Stimulated activated CD8-positive, alpha-beta memory T cell treated with anti-CD3 and anti-CD28 coated beads, Interleukin-7, amount 100 ng/mL, for 24 hours (primary cell): ENCODE data around the gene TMEM63B.
"Not testable (repeated sequence)": the region's sequence is repeated elsewhere in the genome, so short reads cannot be mapped to it uniquely, and the experiment has no call there.

ENCODE experiments used
- DNase-seq: peaks from one replicate; pipeline ENCODE4 v3.0.0-alpha.2; 2020; ENCODE audit warnings: low read depth

TMEM63B gene

GRCh38 chr6:44144536-44144935 lies 17.2 kb downstream of the TMEM63B start:
- DNase-seq: not testable (repeated sequence)

- DNase-seq: no peak
Observed at GRCh38 chr6:44145839-44146238, 18.5 kb downstream of the TMEM63B start.

- no peak for DNase-seq
Observed at GRCh38 chr6:44146685-44147084, 19.3 kb downstream of the TMEM63B start.

DNA sequence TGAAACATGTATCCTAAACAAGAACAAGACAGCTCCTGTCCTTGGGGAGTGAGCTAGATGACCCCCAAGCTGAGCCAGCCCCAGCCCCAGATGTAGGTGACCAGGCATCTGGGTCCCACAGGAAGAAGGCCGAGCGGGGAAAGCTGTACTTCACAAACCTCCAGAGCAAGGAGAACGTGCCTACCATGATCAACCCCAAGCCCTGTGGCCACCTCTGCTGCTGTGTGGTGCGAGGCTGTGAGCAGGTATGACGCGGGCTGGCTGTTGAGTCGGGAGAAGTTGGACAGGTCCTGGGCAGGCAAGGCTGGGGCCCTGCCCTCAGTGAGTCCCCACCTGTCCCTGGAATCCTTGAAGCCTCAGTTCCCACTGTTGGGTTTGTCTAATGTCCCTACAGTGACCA lies 19.9 kb downstream of the TMEM63B start:
- DNase-seq: no peak

GRCh38 chr6:44148306-44148705 lies 21.0 kb downstream of the TMEM63B start:
- no peak for DNase-seq

DNA sequence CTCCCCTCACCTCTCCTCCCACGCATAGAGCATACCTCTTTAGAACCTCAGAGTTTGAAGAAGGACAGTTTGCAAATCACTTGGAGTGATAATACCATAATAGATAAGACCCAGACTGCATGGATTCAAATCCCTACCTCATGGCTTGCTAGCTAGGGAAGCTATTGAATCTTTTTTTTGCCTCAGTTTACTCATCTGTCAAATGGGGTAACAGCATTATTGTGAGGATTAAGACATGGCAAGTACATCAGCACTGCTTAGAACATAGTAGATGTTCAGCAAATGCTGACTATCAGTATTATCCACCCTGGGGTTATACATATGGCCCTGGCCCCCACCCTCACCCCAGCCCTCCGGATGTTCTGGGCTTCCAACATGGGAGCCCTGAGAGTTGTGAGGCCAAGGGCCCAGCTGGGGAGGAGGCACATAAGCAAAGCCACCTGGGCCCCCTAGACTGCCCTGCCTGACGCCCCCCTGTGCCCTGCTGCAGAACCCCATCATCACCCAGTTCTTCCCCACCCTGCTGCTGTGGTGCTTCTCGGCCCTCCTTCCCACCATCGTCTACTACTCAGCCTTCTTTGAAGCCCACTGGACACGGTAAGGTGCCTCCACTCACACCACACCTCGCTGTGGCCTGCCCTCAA lies 22.1 kb downstream of the TMEM63B start:
- DNase-seq: no peak

GRCh38 chr6:44150317-44150917 lies 23.1 kb downstream of the TMEM63B start:
- DNase-seq: no peak

- DNase-seq: peak; percentile 61
Observed at GRCh38 chr6:44151348-44152108, 24.2 kb downstream of the TMEM63B start.

DNA sequence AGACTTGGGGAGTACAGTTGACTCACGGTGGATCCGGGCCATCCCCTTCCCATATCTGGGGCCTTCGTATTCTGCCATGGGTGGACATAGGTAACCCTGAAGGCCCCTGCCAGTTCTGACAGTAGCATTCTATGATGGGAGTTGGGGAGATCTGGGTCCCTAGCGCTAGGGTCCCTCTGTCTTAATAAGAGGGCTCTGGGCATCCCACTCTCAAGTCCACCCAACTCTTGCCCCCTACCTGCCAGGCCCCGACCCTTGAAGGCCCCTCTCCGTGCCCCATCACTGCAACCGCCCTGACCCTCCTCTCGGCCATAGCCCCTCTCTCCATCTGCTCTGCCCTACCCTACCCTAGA lies 24.7 kb downstream of the TMEM63B start:
- DNase-seq: no peak

DNA sequence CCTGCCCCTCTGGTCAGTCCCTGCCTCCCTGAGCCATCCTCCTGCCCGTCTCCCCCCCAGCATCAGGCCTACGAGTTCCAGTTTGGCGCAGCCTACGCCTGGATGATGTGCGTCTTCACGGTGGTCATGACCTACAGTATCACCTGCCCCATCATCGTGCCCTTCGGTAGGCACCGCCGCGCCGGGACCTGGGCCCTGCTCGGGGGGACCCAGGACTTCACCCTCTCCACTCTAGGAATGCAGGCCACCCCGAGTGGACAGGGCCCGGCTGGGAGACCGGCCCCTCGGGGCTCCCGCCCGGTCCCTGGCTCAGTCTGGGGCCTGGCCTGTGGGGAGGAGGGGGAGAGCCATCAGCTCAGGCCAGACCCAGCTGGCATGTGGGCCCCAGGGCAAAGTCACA lies 25.2 kb downstream of the TMEM63B start:
- no peak for DNase-seq

- no peak for DNase-seq
Observed at GRCh38 chr6:44154067-44154466, 26.7 kb downstream of the TMEM63B start.

DNA sequence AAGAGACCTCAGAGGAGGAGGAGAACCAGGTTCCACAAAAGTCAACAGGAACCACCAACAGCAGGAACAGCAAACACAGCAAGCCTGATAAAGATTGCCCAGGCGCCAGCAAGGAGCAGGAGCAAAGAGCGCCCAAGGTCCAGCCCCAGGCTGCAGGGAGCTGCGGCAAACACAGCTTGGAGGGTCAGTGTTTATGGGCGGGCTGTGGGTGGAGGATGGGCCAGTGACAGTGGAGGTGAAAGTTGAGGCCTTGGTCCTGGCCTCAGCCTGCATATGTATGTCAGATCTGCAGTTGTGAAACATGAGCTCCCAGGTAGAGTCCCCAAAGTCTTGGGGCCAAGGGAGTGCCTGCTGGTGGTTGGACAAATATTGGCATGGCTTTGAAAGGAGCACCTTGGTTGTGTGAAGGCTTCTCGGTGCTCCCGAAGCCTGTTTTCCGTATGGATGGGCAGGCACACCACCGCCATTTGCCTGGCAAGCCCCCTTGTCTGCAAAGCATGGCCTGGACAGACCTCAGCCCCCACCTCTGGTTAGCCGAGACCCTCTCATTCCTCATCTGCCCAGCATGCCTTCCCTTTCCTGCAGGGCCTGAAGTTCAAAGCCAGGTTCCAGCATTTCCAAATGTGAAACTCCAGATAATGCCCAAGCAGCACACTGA lies 29.3 kb downstream of the TMEM63B start:
- DNase-seq: no peak

GRCh38 chr6:44157152-44157521 lies 29.8 kb downstream of the TMEM63B start:
- no peak for DNase-seq

DNA sequence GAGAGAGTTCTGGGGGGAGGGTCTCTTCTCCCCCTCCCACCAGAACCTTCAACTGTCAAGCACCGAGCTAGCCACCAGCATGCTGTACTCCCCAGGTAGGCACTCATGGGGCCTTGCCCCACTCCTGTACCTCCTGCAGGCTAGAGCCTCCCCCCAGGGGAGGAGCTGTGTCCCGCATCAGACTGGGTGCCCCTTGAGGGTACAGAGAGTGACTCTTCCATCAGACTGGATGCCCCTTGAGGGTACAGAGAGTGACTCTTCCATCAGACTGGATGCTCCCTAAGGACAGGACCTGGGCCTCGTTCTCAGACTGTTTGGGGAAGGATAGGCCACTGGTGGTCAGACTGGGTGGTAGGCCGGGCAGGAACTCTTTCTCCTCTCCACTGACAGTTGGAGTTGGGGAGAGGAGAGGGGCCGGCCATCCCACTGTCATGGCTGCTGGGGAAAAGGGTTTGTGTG lies 31.4 kb downstream of the TMEM63B start, which contains the start of gene CAPN11:
TSS of gene CAPN11 (plus strand) at position 51 of the 459 bp plus-strand sequence. CDS start at position 80, 29 bp downstream.
- DNase-seq: no peak

DNA sequence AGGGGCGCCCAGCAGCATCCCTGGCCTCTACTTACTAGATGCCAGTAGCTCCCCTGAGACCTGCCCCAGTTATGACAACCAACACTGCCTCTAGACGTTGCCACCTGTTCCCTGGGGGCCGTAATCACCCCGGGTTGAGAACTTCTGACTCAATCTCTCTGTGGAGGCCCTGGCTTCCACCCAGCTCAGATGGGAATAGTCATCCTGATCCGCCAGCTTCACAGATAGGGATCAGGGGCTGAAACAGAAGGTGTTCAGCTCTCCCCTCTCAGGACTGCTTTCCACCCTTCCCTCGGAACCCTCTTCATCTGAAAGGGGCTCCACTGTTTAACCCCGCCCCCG lies 34.6 kb downstream of the TMEM63B start:
- DNase-seq: no peak

DNA sequence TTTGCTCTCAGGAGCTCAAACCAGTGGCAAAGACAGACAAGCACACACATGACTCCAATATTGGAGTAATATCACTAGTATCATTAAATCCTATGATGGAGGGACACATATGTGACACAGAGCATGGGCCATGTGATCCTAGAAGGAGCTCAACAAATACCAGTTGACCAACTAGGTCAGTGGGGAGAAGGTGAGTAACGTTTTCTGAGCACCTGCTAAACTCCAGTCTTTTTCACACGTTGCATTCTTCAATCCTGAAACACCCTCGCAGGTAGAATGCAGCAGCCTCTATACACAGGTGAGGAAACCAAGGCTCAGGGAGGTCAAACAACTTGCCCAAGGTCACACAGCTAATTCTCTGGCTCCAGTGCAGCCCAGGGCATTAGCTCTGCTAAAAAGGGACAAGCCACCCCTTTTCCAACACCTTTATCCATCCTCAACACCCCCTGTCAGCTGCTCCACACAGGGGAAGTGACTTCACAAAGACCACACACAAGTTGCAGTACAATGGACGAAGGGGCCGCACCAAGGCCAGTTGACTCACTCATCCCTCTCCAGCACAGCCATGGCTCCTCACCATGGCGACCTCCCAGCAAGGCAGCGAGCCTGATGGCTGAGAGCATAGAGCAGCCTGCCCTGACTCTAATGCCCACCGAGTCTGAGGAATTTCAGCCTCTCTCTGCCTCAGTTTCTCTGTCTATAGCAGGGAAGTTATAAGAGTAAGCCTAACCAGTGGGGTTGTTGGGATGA lies 35.7 kb downstream of the TMEM63B start:
- DNase-seq: no peak

- DNase-seq: no peak
Observed at GRCh38 chr6:44166116-44166515, 38.8 kb downstream of the TMEM63B start.

DNA sequence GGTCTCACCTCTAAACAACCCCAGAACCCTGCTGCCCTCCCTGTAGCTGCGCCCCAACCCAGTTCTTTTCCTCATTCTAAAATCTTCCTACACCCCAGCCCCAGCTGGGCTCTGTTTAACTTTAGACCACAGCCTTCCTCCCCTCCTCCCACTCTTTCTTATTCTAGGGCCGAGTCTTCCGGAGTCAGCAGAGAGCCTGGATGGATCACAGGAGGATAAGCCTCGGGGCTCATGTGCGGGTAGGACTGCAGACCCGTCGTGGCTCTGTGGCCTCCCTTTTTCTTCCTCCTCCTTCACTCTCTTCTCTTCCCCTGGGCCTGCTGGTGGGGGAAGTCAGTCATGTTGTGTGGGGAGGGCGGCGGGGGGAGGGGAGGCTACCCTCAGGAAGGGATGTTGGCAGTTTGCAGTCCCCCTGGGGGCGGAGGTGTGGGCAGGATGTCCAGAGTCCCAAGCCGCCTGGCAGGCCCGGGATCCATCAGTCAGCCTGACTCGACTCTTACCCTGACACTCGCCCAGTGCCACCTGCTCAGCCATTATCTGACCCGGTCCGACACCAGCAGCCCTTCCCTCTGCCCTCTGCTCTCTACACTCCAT lies 39.3 kb downstream of the TMEM63B start:
- no peak for DNase-seq

DNA sequence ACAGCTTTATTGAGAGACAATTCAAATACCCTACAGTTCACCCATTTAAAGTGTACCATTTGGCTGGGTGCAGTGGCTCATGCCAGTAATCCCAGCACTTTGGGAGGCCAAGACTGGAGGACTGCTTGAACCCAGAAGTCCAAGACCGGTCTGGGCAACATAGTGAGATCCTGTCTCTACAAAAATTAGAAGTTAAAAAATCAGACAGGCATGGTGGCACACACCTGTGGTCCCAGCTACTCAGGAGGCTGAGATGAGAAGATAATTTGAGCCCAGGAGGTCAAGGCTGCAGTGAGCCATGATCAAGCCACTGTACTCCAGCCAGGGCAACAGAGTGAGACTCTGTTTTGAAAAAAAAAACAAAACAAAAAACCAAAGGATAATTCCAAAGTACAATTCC lies 40.2 kb downstream of the TMEM63B start:
- DNase-seq: no peak

GRCh38 chr6:44169154-44169553 lies 41.8 kb downstream of the TMEM63B start:
- no peak for DNase-seq

DNA sequence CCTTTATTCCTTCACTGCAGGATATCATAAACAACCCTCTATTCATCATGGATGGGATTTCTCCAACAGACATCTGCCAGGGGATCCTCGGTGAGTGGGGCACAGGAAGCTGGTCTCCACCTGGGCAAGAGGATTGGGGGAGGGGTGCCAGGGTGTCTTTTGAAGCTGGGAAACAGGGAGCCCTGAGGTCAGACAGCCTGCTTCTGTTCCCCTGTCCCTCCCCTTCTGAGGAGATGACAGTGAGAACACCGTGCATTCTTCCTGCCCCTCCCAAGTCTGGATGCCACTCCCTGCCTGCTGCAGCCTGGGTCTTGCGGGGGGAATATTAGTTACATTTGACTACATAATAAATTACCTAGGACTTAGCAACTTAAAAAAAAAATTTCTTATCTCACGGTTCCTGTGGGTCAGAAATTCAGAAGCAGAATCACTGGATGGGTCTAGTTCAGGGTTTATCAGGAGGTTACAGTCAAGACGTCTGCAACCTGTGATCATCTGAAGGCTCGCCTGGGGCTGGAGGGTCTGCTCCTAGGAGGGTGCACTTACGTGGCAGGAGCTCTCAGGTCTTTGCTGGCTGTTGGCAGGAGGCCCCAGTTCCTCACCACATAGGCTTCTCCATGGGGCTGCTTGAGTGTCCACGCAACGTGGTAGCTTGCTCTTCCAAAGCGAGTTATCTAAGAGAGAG lies 42.7 kb downstream of the TMEM63B start:
- DNase-seq: no peak
